NOMO-1 treated with DMSO at 0.1 percent for 48 hours (cell line): ENCODE data around the gene MORC3.
"Not testable (repeated sequence)": the region's sequence is repeated elsewhere in the genome, so short reads cannot be mapped to it uniquely, and the experiment has no call there.

Source experiments
- DNase-seq: peaks from one replicate; lab custom pipeline; 2025; ENCODE audit not compliant: unreplicated experiment; lab: John Stamatoyannopoulos, UW

The MORC3 gene

GRCh38 chr21:36321325-36322082, 1.5 kb downstream of the MORC3 start:
- DNase-seq = peak; percentile 30

- no peak for DNase-seq
Measured at GRCh38 chr21:36322083-36322424, 2.1 kb downstream of the MORC3 start.

GRCh38 chr21:36323032-36323431, 3.0 kb downstream of the MORC3 start:
- DNase-seq = peak; percentile 74

- no peak for DNase-seq
Measured at GRCh38 chr21:36325373-36326010, 5.5 kb downstream of the MORC3 start.

GRCh38 chr21:36330904-36331303, 10.9 kb downstream of the MORC3 start:
- DNase-seq = peak; percentile 39

- no peak for DNase-seq
Measured at GRCh38 chr21:36337099-36337509, 17.1 kb downstream of the MORC3 start.

- no peak for DNase-seq
Measured at GRCh38 chr21:36338975-36339374, 19.0 kb downstream of the MORC3 start.

GRCh38 chr21:36342581-36342980, 22.6 kb downstream of the MORC3 start:
- DNase-seq = not testable (repeated sequence)

- DNase-seq = no peak
Measured at GRCh38 chr21:36344931-36345330, 24.9 kb downstream of the MORC3 start.

- DNase-seq = no peak
Measured at GRCh38 chr21:36347278-36347961, 27.4 kb downstream of the MORC3 start.

GRCh38 chr21:36347962-36348328, 27.9 kb downstream of the MORC3 start:
- DNase-seq = no peak

- no peak for DNase-seq
Measured at GRCh38 chr21:36349315-36349714, 29.3 kb downstream of the MORC3 start.

GRCh38 chr21:36350282-36350910, 30.4 kb downstream of the MORC3 start:
- no peak for DNase-seq

- no peak for DNase-seq
Measured at GRCh38 chr21:36354918-36355680, 35.1 kb downstream of the MORC3 start.

- DNase-seq = no peak
Measured at GRCh38 chr21:36355868-36356267, 35.9 kb downstream of the MORC3 start.

- no peak for DNase-seq
Measured at GRCh38 chr21:36359185-36359584, 39.2 kb downstream of the MORC3 start.

GRCh38 chr21:36369064-36369685, 49.2 kb downstream of the MORC3 start:
- DNase-seq = no peak

GRCh38 chr21:36375994-36376393, 56.0 kb downstream of the MORC3 start:
- DNase-seq = no peak

GRCh38 chr21:36377391-36377842, 57.4 kb downstream of the MORC3 start:
- no peak for DNase-seq

- no peak for DNase-seq
Measured at GRCh38 chr21:36379251-36379650, 59.3 kb downstream of the MORC3 start.
